GM20000 (cell line): ENCODE results near the gene SOCS7.
A peak's percentile ranks its signal among the peaks of the same experiment; 100 is the strongest.

Experiments
- DNase-seq: peaks from one replicate; pipeline ENCODE4 v3.0.0; 2012; ENCODE audit warnings: low spot score
- CTCF ChIP-seq: IDR thresholded peaks from 2 replicates; pipeline ENCODE4 v1.5.1; 2012; ENCODE audit warnings: mild to moderate bottlenecking, control low read depth; ENCODE audit errors: extremely low read depth, missing control alignments

SOCS7 gene

DNA sequence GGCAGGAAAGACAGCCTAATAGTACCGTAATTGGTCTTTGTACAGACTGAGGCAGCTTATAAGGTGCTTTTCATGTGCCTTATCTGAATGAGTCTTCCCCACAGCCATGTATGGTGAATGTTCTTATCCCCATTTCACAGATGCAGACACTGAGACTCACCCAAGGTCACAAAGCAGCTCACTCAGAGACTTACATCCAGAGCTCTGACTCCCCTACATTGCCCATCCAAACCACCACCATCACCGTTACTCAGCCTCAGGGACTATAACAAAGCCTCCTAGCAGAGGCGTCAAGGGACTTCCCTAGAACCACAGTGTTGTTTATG is 7.3 kb upstream of the SOCS7 start:
- DNase-seq = no peak
- no peak for TF ChIP-seq CTCF

DNA sequence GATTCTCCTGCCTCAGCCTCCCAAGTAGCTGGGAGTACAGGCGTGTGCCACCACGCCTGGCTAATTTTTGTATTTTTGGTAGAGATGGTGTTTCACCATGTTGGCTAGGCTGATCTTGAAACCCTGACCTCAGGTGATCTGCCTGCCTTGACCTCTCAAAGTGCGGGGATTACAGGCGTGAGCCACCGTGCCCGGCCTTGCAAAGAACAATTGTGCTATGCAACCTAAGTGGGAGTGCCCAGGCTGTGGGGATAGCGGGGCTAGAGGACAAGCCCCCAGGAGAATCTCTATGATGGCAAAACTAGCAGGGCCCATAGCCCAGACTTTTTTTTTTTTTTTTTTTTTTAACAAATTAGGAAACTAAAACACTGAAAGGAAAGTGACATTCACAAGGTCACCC is 5.9 kb upstream of the SOCS7 start:
- TF ChIP-seq CTCF = no peak
- DNase-seq = no peak

- TF ChIP-seq CTCF = peak; percentile 76
- peak; percentile 81 for DNase-seq
Observed at GRCh38 chr17:38349097-38349730, 2.4 kb upstream of the SOCS7 start.

GRCh38 chr17:38350035-38350434 is 1.6 kb upstream of the SOCS7 start:
- no peak for DNase-seq
- no peak for TF ChIP-seq CTCF

GRCh38 chr17:38352245-38353085 is 821 bp downstream of the SOCS7 start:
- DNase-seq = peak; percentile 38
- no peak for TF ChIP-seq CTCF

DNA sequence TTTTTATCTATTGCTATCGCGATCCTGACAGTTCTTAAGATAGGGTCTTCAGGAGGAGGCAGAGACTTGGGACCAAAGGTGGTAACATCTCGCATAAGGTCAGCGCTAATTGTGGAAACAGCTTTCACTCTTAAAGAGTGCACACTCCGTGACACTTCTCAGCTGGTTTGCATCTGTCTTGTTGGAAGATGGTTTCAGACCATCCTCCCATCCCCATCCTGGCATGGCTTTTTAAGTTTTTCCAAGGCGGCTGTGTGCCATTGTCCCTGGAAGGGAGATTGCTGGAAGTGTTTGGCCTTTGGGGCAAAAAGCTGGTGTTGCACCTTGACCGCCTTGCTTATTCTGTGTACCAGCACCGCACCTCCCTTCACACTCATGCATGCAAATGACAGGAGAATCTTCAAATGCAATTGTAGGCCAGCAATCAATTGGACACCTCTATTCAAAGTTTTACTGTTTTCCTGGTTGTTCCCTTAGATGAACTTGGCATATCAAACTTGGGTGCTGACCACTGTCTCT is 1.5 kb downstream of the SOCS7 start:
- TF ChIP-seq CTCF = no peak
- no peak for DNase-seq

GRCh38 chr17:38353668-38354067 is 2.0 kb downstream of the SOCS7 start:
- no peak for TF ChIP-seq CTCF
- no peak for DNase-seq
